CD4-positive, alpha-beta T cell treated with Interleukin-12 subunit alpha and Interleukin-12 subunit beta, for 1 hour (primary cell): ENCODE data around the gene RIT2.

Experiments used
- DNase-seq: peaks from one replicate; pipeline ENCODE4 v3.0.0-alpha.2; 2020

The RIT2 gene

DNA sequence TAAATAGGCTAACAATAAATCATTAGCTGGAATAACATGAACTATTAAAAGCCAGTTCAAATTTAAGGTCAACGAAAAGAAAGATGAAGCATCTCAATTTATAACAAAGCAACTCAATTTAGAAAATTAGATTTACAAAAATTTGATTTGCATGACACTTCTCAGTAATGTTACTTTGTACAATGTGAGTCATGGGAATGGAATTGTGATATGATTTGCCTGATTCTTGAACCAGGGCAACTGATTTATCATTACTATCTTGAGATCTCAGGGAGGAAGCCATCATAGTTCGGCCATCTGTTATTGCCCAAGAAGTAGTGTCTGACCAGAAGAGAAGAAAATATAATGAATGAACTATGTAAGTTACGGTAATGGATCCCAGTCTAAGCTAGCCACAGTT lies 193.1 kb downstream of the RIT2 start:
- no peak for DNase-seq

DNA sequence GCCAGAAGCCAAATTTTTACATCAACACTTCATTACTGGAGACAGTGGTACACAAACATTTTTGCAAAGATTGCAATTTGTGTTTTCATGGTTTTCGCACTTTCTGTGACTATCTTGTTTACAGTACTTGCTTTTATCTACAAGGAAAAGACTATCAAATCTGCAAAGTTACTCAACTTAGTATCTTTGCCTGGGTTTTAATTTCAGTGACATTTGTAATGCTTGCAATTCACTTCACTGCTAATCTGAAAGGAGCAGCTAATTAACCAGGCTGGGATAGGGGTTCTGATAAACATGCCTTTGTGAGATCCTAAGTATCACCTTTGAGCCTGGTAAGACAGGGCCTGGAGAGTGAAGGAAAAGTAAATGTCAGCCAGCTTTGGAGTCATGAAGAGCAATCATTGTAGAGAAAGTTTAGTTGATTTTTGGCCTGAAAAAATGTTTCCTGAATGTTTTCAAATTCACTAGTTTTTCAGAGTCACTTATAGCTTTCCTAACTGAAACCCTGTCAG lies 194.2 kb downstream of the RIT2 start:
- DNase-seq: no peak

DNA sequence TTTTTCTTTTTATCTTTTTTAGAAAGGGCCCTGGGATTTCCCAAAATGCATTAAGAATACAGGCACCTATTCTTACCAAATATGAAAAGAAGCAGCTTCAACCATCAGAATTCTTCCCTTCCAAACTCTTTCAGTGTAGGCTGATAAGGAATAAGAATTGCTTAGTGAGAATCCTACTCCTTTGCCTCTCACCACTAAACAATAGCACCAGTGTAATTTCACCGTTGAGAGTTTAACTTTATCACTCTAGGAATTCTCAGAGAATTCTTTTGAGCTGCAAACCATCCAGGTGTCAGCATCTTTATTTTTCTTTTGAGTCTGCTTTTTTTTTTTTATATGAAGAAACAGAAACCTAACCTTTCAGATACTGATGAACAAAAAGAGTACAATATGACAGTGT lies 194.9 kb downstream of the RIT2 start:
- DNase-seq: no peak

DNA sequence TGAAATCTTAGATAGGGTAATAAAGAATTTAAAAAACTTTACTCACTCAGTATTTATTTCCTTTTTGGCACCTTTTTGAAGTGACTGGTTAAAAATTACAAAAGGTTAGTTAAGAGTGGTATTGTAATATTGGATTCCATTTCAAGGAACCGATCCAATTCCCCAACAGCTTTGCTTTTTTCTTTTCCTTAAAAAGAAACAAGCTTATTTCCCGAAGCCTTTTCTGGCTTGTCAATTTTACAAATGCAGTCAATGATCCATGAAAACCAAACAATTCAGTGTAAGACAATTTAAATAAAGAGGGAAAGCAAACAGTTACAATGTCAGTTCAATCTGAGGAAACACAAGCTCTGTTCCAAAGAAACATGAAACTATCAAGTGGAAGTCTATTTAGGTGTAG lies 200.2 kb downstream of the RIT2 start:
- DNase-seq: no peak

DNA sequence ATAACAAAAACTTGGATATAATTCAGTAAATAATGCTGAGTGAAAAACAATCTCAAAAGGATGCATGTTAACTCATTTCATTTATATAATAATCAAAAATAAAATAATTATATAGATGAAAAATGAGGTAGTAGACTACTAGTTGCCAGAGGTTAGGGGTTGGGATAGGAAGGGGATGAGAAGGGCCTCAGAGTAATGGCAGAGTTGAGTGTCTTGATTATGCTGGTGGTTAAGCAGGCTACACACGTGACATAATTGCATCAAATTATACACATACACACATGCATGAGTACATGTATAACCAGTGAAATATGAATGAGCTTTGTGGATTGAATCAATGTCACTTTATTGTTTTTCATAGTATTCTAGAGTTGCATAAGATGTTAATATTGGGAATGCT lies 201.0 kb downstream of the RIT2 start:
- no peak for DNase-seq

DNA sequence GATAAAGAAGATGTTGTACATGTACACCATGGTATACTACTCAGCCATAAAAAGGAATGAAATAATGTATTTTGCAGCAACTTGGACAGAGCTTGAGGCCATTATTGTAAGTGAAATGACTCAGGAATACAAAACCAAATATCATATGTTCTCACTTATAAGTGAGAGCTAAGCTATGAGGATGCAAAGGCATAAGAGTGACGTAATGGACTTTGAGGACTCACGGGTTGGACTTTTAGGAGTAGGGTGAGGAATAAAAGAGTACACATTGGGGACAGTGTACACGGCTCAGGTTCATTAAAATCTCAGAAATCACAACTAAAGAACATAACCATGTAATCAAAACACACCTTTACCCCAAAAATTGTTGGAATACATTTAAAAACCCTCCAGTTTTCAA lies 206.4 kb downstream of the RIT2 start:
- no peak for DNase-seq

DNA sequence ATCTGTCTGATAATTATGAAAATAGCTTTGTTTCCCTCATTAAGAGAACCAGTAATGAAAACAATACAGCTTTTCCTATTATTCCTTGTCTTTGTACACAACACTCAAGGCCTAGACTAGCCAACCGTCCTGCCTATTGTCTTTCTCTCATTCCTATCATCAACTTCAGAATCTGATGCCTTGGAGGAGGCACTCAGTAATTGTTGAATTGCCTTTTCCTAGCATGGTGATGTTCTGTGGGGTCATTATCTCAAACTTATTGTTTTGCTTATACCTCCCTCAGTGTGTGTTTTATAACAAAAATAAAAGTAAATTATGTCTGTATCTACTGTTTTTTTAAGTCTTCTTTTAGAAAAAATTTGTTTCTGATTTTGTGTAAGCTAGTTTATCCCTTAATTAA lies 208.7 kb downstream of the RIT2 start:
- no peak for DNase-seq

DNA sequence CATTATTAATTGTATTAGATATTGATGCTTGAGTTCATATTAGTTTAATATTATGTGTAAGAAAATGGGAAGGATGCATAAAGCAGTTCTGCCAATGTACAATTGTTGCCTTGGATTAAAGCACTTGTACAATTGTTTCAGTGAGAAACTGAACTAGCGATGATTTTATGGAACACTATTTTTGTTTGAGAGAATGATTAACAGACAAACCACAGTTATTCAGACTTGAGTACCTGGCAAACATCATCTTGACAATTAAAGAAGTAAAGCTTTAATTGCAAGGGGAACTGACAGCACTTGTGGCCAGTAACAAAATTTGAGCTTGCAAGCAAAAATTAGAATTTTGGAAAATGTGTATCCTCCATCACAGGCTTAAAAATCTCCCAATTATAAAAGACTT lies 214.3 kb downstream of the RIT2 start:
- DNase-seq: no peak

DNA sequence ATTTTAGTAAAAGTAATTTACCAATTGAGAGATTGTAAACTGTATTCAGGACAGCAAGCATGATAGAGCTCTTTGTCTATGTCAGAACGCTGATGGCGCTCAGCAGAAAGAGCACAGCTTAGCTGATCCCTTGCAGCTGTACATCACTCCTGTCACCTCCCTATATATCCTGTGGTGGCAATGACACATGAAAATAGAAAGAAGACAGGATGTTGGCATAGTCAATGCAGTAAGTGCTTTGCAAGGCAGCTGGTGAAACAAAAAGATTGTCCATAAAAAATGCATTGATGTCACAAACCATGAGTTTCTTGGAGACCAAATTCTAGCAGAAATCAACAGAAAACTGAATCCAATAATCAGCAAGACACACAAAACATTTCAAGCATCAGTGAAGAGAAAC lies 221.5 kb downstream of the RIT2 start:
- no peak for DNase-seq

DNA sequence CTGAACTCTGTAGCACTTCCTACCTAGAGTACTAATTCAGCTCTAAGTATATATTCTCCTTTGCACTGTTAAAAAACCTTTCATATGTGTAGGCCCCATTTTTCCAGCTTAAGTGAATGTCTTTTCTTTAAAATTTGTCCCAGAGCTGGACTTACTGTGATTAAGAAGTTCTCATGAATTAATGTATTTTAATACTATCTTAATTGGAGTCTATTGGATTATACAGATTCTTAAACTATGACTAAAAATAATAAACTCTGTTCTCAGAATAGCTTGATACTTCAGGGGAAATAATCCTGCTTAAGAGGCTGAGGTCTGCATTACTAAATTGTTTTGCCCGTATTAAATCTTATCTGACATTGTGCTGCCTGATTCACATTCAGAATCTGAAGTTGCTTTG lies 223.3 kb downstream of the RIT2 start:
- DNase-seq: no peak

DNA sequence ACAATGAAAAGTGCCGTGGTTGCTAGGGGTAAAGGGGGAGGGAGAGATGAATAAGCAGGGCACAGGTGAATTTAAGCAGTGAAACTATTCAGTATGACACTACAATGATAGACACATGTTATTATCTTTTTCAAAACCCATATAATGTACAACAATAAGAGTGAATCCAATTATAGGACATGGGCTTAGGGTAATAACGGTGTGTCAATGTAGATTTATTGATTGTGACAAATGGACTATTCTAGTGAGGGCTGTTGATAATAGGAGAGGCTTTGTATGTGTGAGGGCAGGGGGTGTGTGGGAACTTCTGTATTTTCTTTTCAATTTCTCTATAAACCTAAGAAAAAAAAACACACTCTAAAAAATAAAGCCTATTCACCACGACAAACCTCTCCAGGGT lies 223.8 kb downstream of the RIT2 start:
- no peak for DNase-seq

DNA sequence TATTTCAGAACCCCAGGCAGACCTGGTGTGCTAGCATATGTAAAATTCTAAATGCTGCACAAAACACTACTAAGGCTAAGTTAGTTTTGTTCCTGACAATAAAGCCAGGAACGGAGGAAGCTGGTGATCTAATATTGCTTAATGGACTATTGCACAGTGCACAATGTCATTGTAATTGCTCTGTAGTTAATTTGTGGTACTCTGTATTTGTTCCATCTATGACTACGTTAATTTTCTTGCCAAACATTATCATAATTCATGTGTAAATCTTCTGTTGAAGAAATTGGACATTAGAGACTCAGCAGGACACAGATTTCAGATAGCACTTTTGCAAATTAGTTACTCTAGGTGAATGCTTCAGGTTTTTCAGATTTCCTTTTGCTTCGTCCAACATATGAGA lies 232.3 kb downstream of the RIT2 start:
- DNase-seq: no peak

DNA sequence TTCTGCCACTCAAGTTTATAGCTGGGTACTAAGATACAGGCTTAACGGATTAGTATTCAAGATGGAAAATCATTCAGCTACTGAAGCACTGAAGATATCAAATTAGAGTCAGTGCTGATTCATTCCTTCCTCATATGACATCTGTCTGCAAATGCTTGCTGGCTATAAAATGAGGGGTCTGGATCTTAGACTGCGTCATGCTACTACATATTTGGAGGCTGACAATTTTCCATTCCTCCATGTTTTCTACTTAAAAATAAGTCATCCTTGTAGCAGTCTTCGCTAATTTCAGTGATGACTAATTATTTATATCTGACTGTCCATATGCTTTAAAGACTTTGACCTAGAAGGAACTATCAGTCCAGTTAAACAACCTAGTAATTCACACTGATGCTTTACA lies 233.4 kb downstream of the RIT2 start:
- DNase-seq: no peak

DNA sequence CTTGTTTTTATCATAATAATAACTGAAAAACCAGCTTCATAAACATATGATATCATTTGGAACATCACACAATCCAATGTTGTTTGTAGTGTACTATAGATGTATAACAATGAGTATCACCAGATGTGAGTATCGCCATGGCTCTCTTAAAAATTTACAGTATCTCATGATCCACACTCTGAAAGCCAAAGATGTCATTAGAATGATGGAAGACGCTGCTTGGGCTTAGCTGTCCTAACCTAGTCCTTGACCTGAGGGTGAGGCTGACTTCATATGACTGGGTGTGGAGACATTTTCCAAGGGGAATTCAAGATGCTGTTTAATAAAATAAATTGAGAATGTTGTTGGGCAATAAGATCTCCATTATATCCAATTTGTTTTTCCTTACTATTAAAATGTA lies 242.6 kb downstream of the RIT2 start:
- no peak for DNase-seq

DNA sequence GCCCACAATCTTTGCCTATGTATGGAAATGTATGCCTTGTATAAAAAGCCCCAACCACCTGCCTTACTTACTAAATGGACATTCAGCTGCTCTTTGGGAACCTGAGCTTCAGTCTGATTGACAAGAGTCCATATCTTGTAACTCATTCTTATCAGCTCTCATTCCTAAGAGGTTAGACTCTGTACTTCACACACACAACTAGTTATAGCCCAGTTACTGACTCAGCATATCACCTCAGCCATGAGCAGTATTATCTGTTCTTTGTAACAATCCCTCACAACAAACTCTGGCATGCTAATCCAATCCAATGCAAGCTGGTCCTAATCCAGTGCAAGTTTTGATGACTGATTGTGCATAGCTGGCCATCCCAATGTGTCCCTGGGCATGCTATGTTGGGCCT lies 250.6 kb downstream of the RIT2 start:
- no peak for DNase-seq

DNA sequence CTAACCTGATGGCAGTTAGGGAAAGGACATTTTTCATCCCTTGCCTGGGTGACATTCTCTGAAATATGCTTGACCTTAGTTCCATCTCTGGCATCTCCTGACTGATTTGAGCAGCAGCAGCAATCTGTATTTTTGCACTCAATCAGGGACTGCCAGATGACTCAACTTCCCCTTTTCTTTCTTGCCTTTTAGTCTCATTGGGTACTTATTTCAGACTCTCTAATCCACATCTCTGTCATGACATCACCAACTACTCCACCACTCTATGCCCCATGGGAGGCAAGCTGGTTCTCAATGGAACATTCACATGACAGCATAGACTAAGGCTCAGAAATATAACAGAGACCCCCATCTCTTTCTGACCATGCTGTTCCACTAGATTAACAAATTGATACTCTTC lies 254.2 kb downstream of the RIT2 start:
- no peak for DNase-seq

DNA sequence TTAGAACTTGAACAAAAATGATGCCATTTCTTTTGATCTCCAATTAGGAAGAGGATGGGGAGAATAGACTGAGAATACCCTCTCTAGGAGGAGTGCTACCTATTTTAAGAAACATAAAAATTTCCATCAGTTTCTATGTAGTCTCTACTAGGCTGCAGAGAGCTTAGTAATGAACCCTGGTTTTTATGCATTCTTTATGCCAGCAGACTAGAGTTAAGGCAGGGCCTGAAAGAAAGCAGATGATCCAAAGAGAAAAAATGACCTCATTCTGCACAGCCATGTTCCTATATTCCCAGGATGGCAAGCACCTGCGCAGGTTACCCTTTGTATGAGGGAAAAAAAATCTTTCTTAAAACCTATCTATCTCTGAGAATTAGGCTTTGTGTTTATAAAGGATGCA lies 254.9 kb downstream of the RIT2 start:
- no peak for DNase-seq

DNA sequence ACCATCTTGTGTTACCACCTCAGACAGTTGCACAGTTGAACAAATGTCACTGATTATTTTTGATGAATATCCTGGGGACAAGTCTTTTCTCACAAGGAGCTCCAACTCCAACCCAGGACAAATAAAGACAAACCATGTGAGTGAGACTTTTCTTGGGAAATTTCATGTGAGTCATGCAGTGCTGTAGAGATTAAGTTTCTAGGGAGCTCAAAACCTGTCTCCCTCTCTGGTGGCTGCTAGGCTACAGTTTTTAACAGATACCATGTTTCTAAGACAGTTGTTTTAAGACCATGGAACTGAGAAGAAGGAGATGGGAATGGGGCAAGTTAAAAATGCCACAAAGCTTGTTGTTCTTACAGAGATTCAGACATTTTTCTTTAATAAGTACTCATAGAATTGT lies 255.5 kb downstream of the RIT2 start:
- no peak for DNase-seq

DNA sequence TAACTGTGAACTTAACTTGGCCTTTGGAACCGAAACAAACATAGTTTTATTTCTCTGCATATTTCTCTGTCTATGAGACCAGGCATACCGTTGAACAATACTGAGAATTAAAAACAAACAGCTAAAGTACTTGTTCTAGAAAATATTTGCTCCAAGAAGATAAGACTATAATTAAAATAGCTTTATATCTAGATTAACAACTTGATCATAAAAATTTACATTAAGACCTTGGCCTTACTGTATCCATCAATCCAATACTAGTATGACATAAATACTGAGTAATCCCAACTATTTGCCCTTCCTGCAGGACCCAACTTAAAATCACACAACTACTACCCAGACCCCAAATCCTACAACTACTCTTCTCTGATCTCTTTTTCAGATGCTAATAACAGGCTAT lies 260.9 kb downstream of the RIT2 start:
- no peak for DNase-seq

DNA sequence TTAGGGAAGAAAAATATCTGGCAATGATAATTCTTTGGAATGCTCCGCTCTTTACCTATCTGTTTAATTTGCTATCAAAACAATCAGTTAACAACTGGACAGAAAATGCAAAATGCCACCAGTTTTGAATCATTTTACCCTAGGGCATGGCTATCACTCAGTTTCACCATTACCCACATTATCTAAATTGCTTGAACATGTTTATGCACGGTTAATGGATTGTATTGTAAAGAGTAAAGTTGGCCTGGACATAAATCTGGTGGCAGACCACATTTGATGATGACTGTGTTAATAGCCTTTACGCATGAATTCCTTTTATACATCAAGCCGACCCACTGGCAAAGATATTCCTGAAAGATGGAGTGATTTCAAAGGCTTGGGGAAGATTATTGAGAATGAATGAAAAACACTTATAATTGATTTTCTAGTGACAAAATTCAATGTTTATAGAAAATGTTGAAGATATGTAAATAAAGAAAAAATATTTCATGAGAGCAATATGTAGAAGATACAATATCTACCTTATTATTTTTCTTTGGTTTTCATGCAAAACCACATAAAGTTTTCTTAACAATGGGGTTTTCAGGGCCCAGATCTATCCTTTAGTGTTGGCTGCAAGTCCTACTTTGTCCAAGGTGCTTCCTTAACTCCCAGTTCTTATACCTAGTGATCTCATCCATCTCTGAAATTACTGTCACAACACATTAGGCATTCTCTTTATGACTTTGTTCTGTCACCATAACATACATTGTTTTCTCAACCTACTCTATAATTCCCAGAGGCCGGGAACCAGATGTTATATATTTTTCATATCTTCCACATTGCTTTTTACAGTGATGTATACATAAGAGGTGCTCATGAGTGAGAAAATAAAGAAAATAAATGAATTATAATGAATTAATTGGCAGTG lies 265.1 kb downstream of the RIT2 start:
- DNase-seq: no peak

DNA sequence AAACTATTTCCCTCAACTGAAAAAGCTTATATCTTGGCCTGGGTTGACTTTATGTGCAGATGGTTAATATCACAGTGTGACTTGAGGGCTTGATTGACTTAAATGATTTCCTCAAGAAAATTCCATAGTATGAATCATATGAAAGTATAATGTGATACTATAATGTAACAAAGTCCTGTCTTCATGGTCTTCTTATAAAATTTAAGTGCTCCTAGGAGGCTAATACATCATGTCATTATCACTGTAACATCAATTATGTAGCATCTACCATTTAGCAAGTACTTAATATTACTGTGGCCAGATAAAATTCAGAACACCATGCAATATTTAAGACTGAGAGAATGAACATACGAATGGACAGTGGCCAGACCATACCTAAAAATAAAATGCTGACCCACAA lies 276.1 kb downstream of the RIT2 start:
- DNase-seq: no peak

DNA sequence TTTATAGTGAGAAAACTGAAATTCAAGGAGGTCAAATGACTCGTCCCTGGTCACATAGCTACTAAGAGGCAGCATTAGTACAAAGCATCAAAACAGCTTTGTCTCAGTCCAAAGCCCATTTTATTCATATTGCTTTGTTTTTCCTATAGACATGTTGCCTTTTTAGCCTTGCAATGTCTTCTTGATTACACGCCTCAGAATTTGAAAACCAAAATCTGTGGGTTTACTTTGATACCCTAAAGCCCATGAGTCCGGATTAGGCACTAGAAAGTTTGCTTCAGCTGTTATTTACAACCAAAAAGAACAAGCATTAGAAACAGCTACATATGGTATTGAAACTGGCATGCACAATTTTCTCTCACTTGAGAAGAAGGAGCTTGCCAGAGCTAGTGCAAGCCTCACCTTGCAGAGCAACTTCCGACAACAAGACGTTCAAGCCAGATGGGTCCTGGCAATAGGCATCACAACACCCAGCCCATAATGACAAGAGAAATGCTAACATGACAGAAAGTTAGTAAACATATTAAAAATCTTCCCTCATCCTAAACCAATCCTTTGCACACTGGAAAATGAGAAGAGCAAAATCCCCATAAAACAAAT lies 276.8 kb downstream of the RIT2 start:
- DNase-seq: no peak

DNA sequence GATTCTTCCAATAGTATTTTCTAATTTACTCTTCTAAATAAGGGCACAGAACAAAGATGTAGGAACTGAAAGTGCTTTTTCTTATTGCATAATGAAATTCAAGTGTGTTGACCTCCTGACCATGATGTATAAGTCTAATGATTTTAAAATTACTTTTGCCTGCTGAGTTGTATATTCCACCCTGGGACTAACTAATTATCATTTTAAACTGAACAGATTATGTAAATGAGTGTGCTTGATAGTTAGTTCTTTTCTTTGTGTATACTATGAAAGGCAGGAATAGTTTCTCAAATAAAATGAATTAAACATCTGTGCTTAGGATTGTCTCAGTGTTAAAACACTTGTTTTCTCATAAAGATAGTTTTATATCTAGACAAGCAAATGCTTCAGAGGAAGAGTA lies 284.5 kb downstream of the RIT2 start:
- no peak for DNase-seq

DNA sequence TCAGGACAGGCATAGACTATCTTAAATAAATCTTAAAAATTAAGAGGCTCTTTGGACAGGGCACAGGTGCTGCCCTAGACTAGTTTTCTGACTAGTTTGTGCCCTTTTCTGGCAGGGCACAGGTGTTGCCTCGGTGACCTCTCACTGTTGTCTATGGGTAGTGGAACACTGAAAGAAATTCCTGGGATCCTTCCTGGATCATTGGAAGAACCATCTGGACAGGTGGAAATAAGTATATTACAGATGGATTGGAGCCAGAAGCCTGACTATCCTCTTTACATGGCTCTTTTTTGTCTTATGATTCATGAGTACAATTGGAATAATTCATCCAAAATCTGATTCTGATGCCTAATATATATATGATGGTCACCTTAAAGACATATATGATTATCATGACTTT lies 286.6 kb downstream of the RIT2 start:
- DNase-seq: no peak

DNA sequence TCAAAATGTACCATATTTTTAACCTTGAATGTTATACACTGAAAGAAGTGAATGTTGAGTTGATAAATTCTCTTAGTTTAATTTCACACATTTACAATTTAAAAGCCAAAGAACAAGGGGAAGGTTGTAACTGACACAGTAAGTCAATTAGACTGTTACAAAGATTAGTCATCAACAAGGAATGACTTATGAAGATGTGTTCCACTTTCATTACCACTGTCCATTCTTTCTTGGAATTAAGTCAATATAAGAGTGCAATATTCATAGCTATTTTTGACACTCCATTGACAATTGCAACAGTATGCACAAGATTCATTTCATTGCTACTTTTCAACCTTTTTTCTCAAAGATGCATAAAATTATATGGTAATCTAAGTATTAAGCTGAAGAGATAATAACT lies 291.3 kb downstream of the RIT2 start:
- no peak for DNase-seq
